Upper lobe of right lung (tissue), 1 donor: Measurements from ENCODE around the gene TRNT1. TPM values are rescaled to one million over a fixed set of nuclear protein-coding genes. Genes with fewer than 3 reads are reported as not detected.

ENCODE experiments used
- ATAC-seq: fragments of 200-7000 bp; cut with Tn5 transposase; one replicate; pipeline ENCODE4 v1.9.1; 2020; ENCODE audit warnings: mild to moderate bottlenecking, moderate library complexity
- DNase-seq: peaks from one replicate; pipeline ENCODE4 v3.0.0-alpha.2; 2020
- H3K27ac ChIP-seq: fragments of 200-600 bp; one replicate; pipeline ENCODE4 v1.8.0; 2022
- H3K27me3 ChIP-seq: fragments of 200-600 bp; one replicate; pipeline ENCODE4 v1.8.0; 2022; ENCODE audit warnings: mild to moderate bottlenecking
- H3K36me3 ChIP-seq: fragments of 200-600 bp; one replicate; pipeline ENCODE4 v1.8.0; 2022
- H3K4me1 ChIP-seq: fragments of 200-600 bp; one replicate; pipeline ENCODE4 v1.8.0; 2022
- H3K4me3 ChIP-seq: fragments of 200-600 bp; one replicate; pipeline ENCODE4 v1.8.0; 2022; ENCODE audit warnings: mild to moderate bottlenecking
- H3K9me3 ChIP-seq: fragments of 200-600 bp; one replicate; pipeline ENCODE4 v1.8.0; 2022
- intact Hi-C: fragments of 100-400 bp; cut with DNase I; formaldehyde crosslinking; loops from one replicate; pipeline ENCODE4 v1.11.0; 2022
- total RNA-seq: library from RNA; stranded (reverse); fragmentation: NEBNext Ultra II Directional; extraction: Animal tissue kit (Norgen Biotek cat#: 25700); gene quantifications from one replicate; pipeline ENCODE4 v1.2.1, GENCODE V29; 2021
- TF ChIP-seq, protein P1 (sequence below): fragments of 200-600 bp; IDR thresholded peaks from one replicate; pipeline ENCODE4 v1.8.0; 2022; ENCODE audit warnings: antibody characterized with exemption
- donor health status: DM: no; HTN: yes; CAD: no; lungs with severe emphysema.

Gene TRNT1
- total RNA-seq, 1 donor from 2014 or later = 27.3 TPM

DNA sequence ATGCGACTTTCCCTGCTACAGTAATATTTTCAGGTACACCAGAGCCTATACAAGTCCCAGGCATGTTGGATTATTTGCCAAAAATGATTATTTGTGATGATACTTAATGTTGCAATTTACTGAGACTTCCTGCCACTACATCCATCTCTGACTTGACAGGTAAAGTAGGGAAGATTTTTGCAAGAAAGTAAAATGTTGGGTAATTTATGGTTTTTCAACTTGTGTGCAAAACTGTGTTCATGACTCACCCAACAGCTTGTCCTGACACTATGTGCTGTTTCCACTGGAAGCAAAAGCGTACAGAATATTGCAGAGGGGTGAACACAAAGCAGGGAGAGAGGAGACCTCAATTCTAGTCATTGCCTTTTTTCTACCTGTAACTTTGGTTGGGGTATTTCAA lies 58.1 kb downstream of the TRNT1 start:
- ATAC-seq (no peak), DNase-seq (no peak)
- Histone ChIP-seq H3K4me1 (no peaks in the 10 kb centered on the region), H3K4me3 (no peak overlapping the region), H3K27ac (no peak overlapping the region), H3K27me3 (no peaks in the 10 kb centered on the region), H3K36me3 (no peaks in the 10 kb centered on the region), H3K9me3 (peaks cover 6% of the 10 kb centered on the region)
- TF ChIP-seq, protein P1, sequence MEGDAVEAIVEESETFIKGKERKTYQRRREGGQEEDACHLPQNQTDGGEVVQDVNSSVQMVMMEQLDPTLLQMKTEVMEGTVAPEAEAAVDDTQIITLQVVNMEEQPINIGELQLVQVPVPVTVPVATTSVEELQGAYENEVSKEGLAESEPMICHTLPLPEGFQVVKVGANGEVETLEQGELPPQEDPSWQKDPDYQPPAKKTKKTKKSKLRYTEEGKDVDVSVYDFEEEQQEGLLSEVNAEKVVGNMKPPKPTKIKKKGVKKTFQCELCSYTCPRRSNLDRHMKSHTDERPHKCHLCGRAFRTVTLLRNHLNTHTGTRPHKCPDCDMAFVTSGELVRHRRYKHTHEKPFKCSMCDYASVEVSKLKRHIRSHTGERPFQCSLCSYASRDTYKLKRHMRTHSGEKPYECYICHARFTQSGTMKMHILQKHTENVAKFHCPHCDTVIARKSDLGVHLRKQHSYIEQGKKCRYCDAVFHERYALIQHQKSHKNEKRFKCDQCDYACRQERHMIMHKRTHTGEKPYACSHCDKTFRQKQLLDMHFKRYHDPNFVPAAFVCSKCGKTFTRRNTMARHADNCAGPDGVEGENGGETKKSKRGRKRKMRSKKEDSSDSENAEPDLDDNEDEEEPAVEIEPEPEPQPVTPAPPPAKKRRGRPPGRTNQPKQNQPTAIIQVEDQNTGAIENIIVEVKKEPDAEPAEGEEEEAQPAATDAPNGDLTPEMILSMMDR = no peak
- intact Hi-C loops = no loop called here

- H3K27ac ChIP-seq = no peak overlapping the region
- no peak overlapping the region for H3K4me3 ChIP-seq
- H3K36me3 ChIP-seq = no peaks in the 10 kb centered on the region
- H3K4me1 ChIP-seq = no peaks in the 10 kb centered on the region
- no peaks in the 10 kb centered on the region for H3K27me3 ChIP-seq
- intact Hi-C loops = no loop called here
- TF ChIP-seq, protein P1 = no peak
- DNase-seq (no peak), ATAC-seq (no peak)
- H3K9me3 ChIP-seq = peaks cover 6% of the 10 kb centered on the region
Observed at GRCh38 chr3:3189102-3189727, 62.5 kb downstream of the TRNT1 start.

- H3K9me3 ChIP-seq = peaks cover 6% of the 10 kb centered on the region
- no peak overlapping the region for H3K27ac ChIP-seq
- H3K4me3 ChIP-seq = no peak overlapping the region
- DNase-seq (no peak), ATAC-seq (no peak)
- no peaks in the 10 kb centered on the region for H3K4me1 ChIP-seq
- TF ChIP-seq, protein P1 = no peak
- intact Hi-C loops = loop anchor here (10.0 kb wide), 1 partner anchor 1085 kb away; no protein-coding TSS in a partner anchor
- H3K36me3 ChIP-seq = no peaks in the 10 kb centered on the region
- H3K27me3 ChIP-seq = no peaks in the 10 kb centered on the region
Observed at GRCh38 chr3:3189961-3190360, 63.2 kb downstream of the TRNT1 start.

GRCh38 chr3:3191675-3192285 lies 65.0 kb downstream of the TRNT1 start:
- H3K4me3 ChIP-seq = no peak overlapping the region
- ATAC-seq (peak; percentile 40), DNase-seq (no peak)
- TF ChIP-seq, protein P1 = no peak
- H3K36me3 ChIP-seq = no peaks in the 10 kb centered on the region
- H3K9me3 ChIP-seq = peaks cover 1% of the 10 kb centered on the region
- intact Hi-C loops = loop anchor here (10.0 kb wide), 1 partner anchor 1083 kb away; no protein-coding TSS in a partner anchor
- H3K27ac ChIP-seq = no peak overlapping the region
- H3K4me1 ChIP-seq = no peaks in the 10 kb centered on the region
- no peaks in the 10 kb centered on the region for H3K27me3 ChIP-seq

GRCh38 chr3:3192286-3192675 lies 65.5 kb downstream of the TRNT1 start:
- H3K27me3 ChIP-seq = no peaks in the 10 kb centered on the region
- no peak for DNase-seq
- H3K36me3 ChIP-seq = no peaks in the 10 kb centered on the region
- no peak for ATAC-seq
- intact Hi-C loops = loop anchor here (10.0 kb wide), 1 partner anchor 1083 kb away; no protein-coding TSS in a partner anchor
- H3K4me3 ChIP-seq = no peak overlapping the region
- no peaks in the 10 kb centered on the region for H3K9me3 ChIP-seq
- H3K27ac ChIP-seq = no peak overlapping the region
- TF ChIP-seq, protein P1 = no peak
- no peaks in the 10 kb centered on the region for H3K4me1 ChIP-seq
